NCI-H82 treated with DMSO at 0.1 percent for 48 hours (cell line): ENCODE data around the gene PANK2.

Experiments
- DNase-seq: peaks from one replicate; lab custom pipeline; 2025; ENCODE audit not compliant: unreplicated experiment; lab: John Stamatoyannopoulos, UW

PANK2 gene

GRCh38 chr20:3976511-3976910 is 87.3 kb downstream of the PANK2 start:
- DNase-seq: no peak
